ENCODE data around the gene PIK3CD.

PIK3CD gene

GRCh38 chr1:9715536-9716226, 64.2 kb downstream of the PIK3CD start:
- in situ Hi-C loops (cut with HindIII; ENCODE audit: low sequenced_read_pairs) = no loop called here

- in situ Hi-C loops (cut with HindIII; ENCODE audit: low sequenced_read_pairs) = no loop called here
Measured at GRCh38 chr1:9716404-9717192, 65.1 kb downstream of the PIK3CD start.

GRCh38 chr1:9717193-9718005, 65.9 kb downstream of the PIK3CD start:
- in situ Hi-C loops (cut with HindIII; ENCODE audit: low sequenced_read_pairs) = no loop called here

GRCh38 chr1:9718006-9718680, 66.6 kb downstream of the PIK3CD start:
- in situ Hi-C loops (cut with HindIII; ENCODE audit: low sequenced_read_pairs) = no loop called here

- in situ Hi-C loops (cut with HindIII; ENCODE audit: low sequenced_read_pairs) = no loop called here
Measured at GRCh38 chr1:9719978-9720722, 68.6 kb downstream of the PIK3CD start.

GRCh38 chr1:9720785-9721605, 69.5 kb downstream of the PIK3CD start:
- in situ Hi-C loops (cut with HindIII; ENCODE audit: low sequenced_read_pairs) = no loop called here

GRCh38 chr1:9721606-9722377, 70.3 kb downstream of the PIK3CD start:
- in situ Hi-C loops (cut with HindIII; ENCODE audit: low sequenced_read_pairs) = no loop called here

GRCh38 chr1:9722378-9722749, 70.8 kb downstream of the PIK3CD start:
- in situ Hi-C loops (cut with HindIII; ENCODE audit: low sequenced_read_pairs) = no loop called here

GRCh38 chr1:9723068-9723805, 71.7 kb downstream of the PIK3CD start:
- in situ Hi-C loops (cut with HindIII; ENCODE audit: low sequenced_read_pairs) = no loop called here

GRCh38 chr1:9723926-9724325, 72.4 kb downstream of the PIK3CD start:
- in situ Hi-C loops (cut with HindIII; ENCODE audit: low sequenced_read_pairs) = no loop called here

- in situ Hi-C loops (cut with HindIII; ENCODE audit: low sequenced_read_pairs) = no loop called here
Measured at GRCh38 chr1:9724706-9725476, 73.4 kb downstream of the PIK3CD start.

- in situ Hi-C loops (cut with HindIII; ENCODE audit: low sequenced_read_pairs) = no loop called here
Measured at GRCh38 chr1:9726406-9726805, 74.9 kb downstream of the PIK3CD start.

- in situ Hi-C loops (cut with HindIII; ENCODE audit: low sequenced_read_pairs) = no loop called here
Measured at GRCh38 chr1:9726905-9727595, 75.5 kb downstream of the PIK3CD start.

- in situ Hi-C loops (cut with HindIII; ENCODE audit: low sequenced_read_pairs) = no loop called here
Measured at GRCh38 chr1:9728451-9729295, 77.1 kb downstream of the PIK3CD start.

GRCh38 chr1:9729523-9729922, 78.0 kb downstream of the PIK3CD start:
- in situ Hi-C loops (cut with HindIII; ENCODE audit: low sequenced_read_pairs) = no loop called here
